Neural cell (in vitro differentiated cells): Measurements from ENCODE around the gene ZNF350. TPM values are rescaled to one million over a fixed set of nuclear protein-coding genes. Genes with fewer than 3 reads are reported as not detected.
A peak's percentile ranks its signal among the peaks of the same experiment; 100 is the strongest.

Experiments used
- H2AFZ ChIP-seq: fragments of 200-600, 300-800 bp; sonication (generic), shearing (Covaris generic); 2 replicates; pipeline ENCODE4 v1.6.0; 2014; ENCODE audit warnings: low read depth, mild to moderate bottlenecking, antibody characterized with exemption, low read length, moderate library complexity
- H3F3A ChIP-seq: fragments of 200-600 bp; shearing (Covaris generic); 2 replicates; pipeline ENCODE4 v1.6.1; 2016; ENCODE audit warnings: mild to moderate bottlenecking, moderate library complexity, mixed read lengths, antibody characterized with exemption, low read length; ENCODE audit not compliant: insufficient read depth, poor library complexity, severe bottlenecking
- H3K27ac ChIP-seq: fragments of 200-600, 300-800 bp; sonication (generic), shearing (Covaris generic); 2 replicates; pipeline ENCODE4 v1.5.1; 2014; ENCODE audit warnings: mild to moderate bottlenecking, low read length, moderate library complexity
- H3K27me3 ChIP-seq: fragments of 300-800, 200-600 bp; sonication (generic), shearing (Covaris generic); 2 replicates; pipeline ENCODE4 v1.6.0; 2014; ENCODE audit warnings: mild to moderate bottlenecking, low read depth, low read length, moderate library complexity; ENCODE audit not compliant: insufficient read depth
- H3K36me3 ChIP-seq: fragments of 300-800, 200-600 bp; sonication (generic), shearing (Covaris generic); 2 replicates; pipeline ENCODE4 v1.5.1; 2014; ENCODE audit warnings: mild to moderate bottlenecking, antibody characterized with exemption, low read length, moderate library complexity; ENCODE audit not compliant: insufficient read depth
- H3K4me2 ChIP-seq: fragments of 300-800, 200-600 bp; sonication (generic), shearing (Covaris generic); 2 replicates; pipeline ENCODE4 v1.6.0; 2014; ENCODE audit warnings: mild to moderate bottlenecking, low read length
- H3K4me3 ChIP-seq: fragments of 300-800, 200-600 bp; sonication (generic), shearing (Covaris generic); 2 replicates; pipeline ENCODE4 v1.5.1; 2014; ENCODE audit warnings: mild to moderate bottlenecking, low read length, moderate library complexity
- H3K79me2 ChIP-seq: fragments of 200-600 bp; shearing (Covaris generic); replicated peaks from 2 replicates; pipeline ENCODE4 v1.6.0; 2014; ENCODE audit warnings: mild to moderate bottlenecking, low read length, moderate library complexity; ENCODE audit not compliant: insufficient read depth
- H3K9ac ChIP-seq: fragments of 300-800, 200-600 bp; sonication (generic), shearing (Covaris generic); 2 replicates; pipeline ENCODE4 v1.6.1; 2016; ENCODE audit warnings: mild to moderate bottlenecking, low read length, mixed read lengths
- H3K9me2 ChIP-seq: fragments of 200-600 bp; shearing (Covaris generic); 2 replicates; pipeline ENCODE4 v1.6.1; 2016; ENCODE audit warnings: mild to moderate bottlenecking, low read length, mixed read lengths; ENCODE audit not compliant: insufficient read depth
- H3K9me3 ChIP-seq: fragments of 200-600, 300-800 bp; sonication (generic), shearing (Covaris generic); 2 replicates; pipeline ENCODE4 v1.6.1; 2016; ENCODE audit warnings: mild to moderate bottlenecking, mixed run types, low read length, moderate library complexity, mixed read lengths
- H4K20me1 ChIP-seq: fragments of 200-600 bp; shearing (Covaris generic); 2 replicates; pipeline ENCODE4 v1.6.1; 2016; ENCODE audit warnings: mild to moderate bottlenecking, mixed run types; ENCODE audit not compliant: insufficient read depth
- EP300 ChIP-seq: fragments of 450-650 bp; conservative IDR thresholded peaks from 2 replicates; pipeline ENCODE4 v1.6.1; 2014; ENCODE audit warnings: antibody characterized with exemption, mild to moderate bottlenecking, moderate library complexity; ENCODE audit not compliant: poor library complexity, severe bottlenecking
- EZH2 ChIP-seq: fragments of 200-600, 300-800 bp; shearing (Covaris generic), sonication (generic); IDR thresholded peaks from 2 replicates; pipeline ENCODE4 v1.6.1; 2014; ENCODE audit warnings: antibody characterized with exemption, low read length, borderline replicate concordance, mild to moderate bottlenecking; ENCODE audit not compliant: insufficient read depth, poor library complexity, severe bottlenecking
- MXI1 ChIP-seq: fragments of 450-650 bp; conservative IDR thresholded peaks from 2 replicates; pipeline ENCODE4 v1.6.1; 2014; ENCODE audit warnings: antibody characterized with exemption, mild to moderate bottlenecking; ENCODE audit not compliant: poor library complexity, severe bottlenecking
- POLR2AphosphoS5 ChIP-seq: IDR thresholded peaks from 2 replicates; pipeline ENCODE4 v1.6.1; 2012
- RAD21 ChIP-seq: fragments of 450-650 bp; conservative IDR thresholded peaks from 2 replicates; pipeline ENCODE4 v1.6.1; 2014; ENCODE audit warnings: antibody characterized with exemption, mild to moderate bottlenecking, moderate library complexity
- SMC3 ChIP-seq: fragments of 450-650 bp; conservative IDR thresholded peaks from 2 replicates; pipeline ENCODE4 v1.6.1; 2014; ENCODE audit warnings: antibody characterized with exemption, mild to moderate bottlenecking, moderate library complexity; ENCODE audit not compliant: poor library complexity
- TAF1 ChIP-seq: IDR thresholded peaks from 2 replicates; pipeline ENCODE4 v1.6.1; 2012; ENCODE audit warnings: low read depth
- polyA plus RNA-seq: library from polyadenylated mRNA; depleted of rRNA; stranded (reverse); fragments of >200 nt; gene quantifications from 2 replicates; pipeline ENCODE4 v1.2.3, GENCODE V29; 2014
- TF ChIP-seq, protein P1 (sequence below): fragments of 450-650 bp; IDR thresholded peaks from 2 replicates; pipeline ENCODE4 v1.5.1; 2014; ENCODE audit warnings: antibody characterized with exemption, mild to moderate bottlenecking, moderate library complexity; ENCODE audit not compliant: poor library complexity, severe bottlenecking
- TF ChIP-seq, protein P2 (sequence below): IDR thresholded peaks from 2 replicates; pipeline ENCODE4 v1.6.1; 2012; ENCODE audit warnings: borderline replicate concordance

ZNF350 gene
- polyA plus RNA-seq, 1 donor from 2014 or later, result 7.9 TPM

DNA sequence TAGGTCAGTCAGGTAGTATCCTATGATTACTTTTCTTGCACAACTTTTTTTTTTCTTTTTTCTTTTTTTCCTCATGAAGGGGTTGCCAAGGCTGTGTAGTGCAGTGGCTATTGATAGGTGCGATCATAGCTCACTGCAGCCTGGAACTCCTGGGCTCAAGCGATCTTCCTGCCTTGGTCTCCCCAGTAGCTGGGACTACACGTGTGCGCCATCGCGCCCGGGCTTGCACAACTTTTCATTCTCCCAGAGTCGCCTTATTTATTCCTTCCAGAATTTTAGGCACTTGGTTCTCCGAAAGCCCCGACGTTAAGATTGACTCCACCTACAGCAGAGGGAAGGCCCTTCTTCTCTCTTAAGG is 60.2 kb downstream of the ZNF350 start:
- H3K79me2 ChIP-seq, result peaks cover 8% of the 10 kb centered on the region
- H3K27me3 ChIP-seq, result no peaks in the 10 kb centered on the region
- peak overlapping the region; percentile 91 for H3K9ac ChIP-seq
- peaks cover 5% of the 10 kb centered on the region for H3K9me3 ChIP-seq
- H3K9me2 ChIP-seq, result no peaks in the 10 kb centered on the region
- peak overlapping the region; percentile 96 for H2AFZ ChIP-seq
- no peaks in the 10 kb centered on the region for H3F3A ChIP-seq
- H3K4me2 ChIP-seq, result no peak overlapping the region
- H3K27ac ChIP-seq, result peak overlapping the region; percentile 98
- no peaks in the 10 kb centered on the region for H4K20me1 ChIP-seq
- H3K4me3 ChIP-seq, result peak overlapping the region; percentile 72
- TF ChIP-seq EP300 (no peak), MXI1 (no peak), SMC3 (no peak), TAF1 (no peak), RAD21 (no peak), EZH2 (no peak), POLR2AphosphoS5 (no peak)
- TF ChIP-seq, protein P1, sequence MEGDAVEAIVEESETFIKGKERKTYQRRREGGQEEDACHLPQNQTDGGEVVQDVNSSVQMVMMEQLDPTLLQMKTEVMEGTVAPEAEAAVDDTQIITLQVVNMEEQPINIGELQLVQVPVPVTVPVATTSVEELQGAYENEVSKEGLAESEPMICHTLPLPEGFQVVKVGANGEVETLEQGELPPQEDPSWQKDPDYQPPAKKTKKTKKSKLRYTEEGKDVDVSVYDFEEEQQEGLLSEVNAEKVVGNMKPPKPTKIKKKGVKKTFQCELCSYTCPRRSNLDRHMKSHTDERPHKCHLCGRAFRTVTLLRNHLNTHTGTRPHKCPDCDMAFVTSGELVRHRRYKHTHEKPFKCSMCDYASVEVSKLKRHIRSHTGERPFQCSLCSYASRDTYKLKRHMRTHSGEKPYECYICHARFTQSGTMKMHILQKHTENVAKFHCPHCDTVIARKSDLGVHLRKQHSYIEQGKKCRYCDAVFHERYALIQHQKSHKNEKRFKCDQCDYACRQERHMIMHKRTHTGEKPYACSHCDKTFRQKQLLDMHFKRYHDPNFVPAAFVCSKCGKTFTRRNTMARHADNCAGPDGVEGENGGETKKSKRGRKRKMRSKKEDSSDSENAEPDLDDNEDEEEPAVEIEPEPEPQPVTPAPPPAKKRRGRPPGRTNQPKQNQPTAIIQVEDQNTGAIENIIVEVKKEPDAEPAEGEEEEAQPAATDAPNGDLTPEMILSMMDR, result no peak
- TF ChIP-seq, protein P2, sequence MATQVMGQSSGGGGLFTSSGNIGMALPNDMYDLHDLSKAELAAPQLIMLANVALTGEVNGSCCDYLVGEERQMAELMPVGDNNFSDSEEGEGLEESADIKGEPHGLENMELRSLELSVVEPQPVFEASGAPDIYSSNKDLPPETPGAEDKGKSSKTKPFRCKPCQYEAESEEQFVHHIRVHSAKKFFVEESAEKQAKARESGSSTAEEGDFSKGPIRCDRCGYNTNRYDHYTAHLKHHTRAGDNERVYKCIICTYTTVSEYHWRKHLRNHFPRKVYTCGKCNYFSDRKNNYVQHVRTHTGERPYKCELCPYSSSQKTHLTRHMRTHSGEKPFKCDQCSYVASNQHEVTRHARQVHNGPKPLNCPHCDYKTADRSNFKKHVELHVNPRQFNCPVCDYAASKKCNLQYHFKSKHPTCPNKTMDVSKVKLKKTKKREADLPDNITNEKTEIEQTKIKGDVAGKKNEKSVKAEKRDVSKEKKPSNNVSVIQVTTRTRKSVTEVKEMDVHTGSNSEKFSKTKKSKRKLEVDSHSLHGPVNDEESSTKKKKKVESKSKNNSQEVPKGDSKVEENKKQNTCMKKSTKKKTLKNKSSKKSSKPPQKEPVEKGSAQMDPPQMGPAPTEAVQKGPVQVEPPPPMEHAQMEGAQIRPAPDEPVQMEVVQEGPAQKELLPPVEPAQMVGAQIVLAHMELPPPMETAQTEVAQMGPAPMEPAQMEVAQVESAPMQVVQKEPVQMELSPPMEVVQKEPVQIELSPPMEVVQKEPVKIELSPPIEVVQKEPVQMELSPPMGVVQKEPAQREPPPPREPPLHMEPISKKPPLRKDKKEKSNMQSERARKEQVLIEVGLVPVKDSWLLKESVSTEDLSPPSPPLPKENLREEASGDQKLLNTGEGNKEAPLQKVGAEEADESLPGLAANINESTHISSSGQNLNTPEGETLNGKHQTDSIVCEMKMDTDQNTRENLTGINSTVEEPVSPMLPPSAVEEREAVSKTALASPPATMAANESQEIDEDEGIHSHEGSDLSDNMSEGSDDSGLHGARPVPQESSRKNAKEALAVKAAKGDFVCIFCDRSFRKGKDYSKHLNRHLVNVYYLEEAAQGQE, result no peak
- no peaks in the 10 kb centered on the region for H3K36me3 ChIP-seq

DNA sequence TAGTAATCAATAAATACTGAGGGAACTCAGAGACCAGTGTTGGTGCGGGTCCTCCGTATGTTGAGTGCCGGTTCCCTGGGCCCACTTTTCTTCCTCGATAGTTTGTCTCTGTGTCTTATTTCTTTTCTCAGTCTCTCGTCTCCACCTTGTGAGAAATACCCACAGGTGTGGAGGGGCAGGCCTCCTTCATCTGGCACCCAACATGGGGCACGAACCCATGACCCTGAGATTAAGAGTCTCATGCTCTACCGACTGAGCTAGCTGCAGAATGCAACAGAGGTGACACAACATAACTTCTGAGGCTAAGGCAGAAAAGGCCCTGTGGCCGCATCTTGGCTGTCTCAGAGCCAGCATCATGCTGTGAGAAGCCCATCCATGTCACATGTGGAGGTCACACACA is 64.7 kb downstream of the ZNF350 start:
- no peaks in the 10 kb centered on the region for H3K9me2 ChIP-seq
- H3K27ac ChIP-seq, result no peak overlapping the region
- no peaks in the 10 kb centered on the region for H3K27me3 ChIP-seq
- no peaks in the 10 kb centered on the region for H3K79me2 ChIP-seq
- no peaks in the 10 kb centered on the region for H4K20me1 ChIP-seq
- no peaks in the 10 kb centered on the region for H3F3A ChIP-seq
- TF ChIP-seq MXI1, result no peak
- TF ChIP-seq, protein P1, result no peak
- no peak for TF ChIP-seq POLR2AphosphoS5
- no peak for TF ChIP-seq TAF1
- no peak for TF ChIP-seq SMC3
- TF ChIP-seq, protein P2, result no peak
- TF ChIP-seq RAD21, result no peak
- no peak for TF ChIP-seq EZH2
- TF ChIP-seq EP300, result no peak
- no peaks in the 10 kb centered on the region for H3K36me3 ChIP-seq
- H2AFZ ChIP-seq, result no peak overlapping the region
- no peak overlapping the region for H3K4me2 ChIP-seq
- H3K9ac ChIP-seq, result no peak overlapping the region
- H3K4me3 ChIP-seq, result no peak overlapping the region
- peaks cover 5% of the 10 kb centered on the region for H3K9me3 ChIP-seq
